Adrenal gland (tissue), 12 donors: ENCODE measurements around the gene BCL6. TPM values are rescaled to one million over a fixed set of nuclear protein-coding genes. Genes with fewer than 3 reads are reported as not detected.

ENCODE experiments used
- DNase-seq, 7 donors: peaks; one replicate each; pipeline ENCODE4 v3.0.0-alpha.2; 2019 to 2020
- H3K27ac ChIP-seq, 5 donors: fragments of 200-600 bp; sonication (generic) in 4 of 5; 1 replicate in 3 of 5; 2 replicates in 2 of 5; pipeline versions ENCODE4 v1.5.1 to v1.8.0; 2016 to 2020; ENCODE audit warnings: mild to moderate bottlenecking in 1 of 5
- H3K27me3 ChIP-seq: fragments of 200-600 bp; 2 replicates; pipeline ENCODE4 v1.8.0; 2021
- H3K36me3 ChIP-seq, 2 donors: fragments of 200-600 bp; replicated peaks in 1 of 2; 1 replicate in 1 of 2; 2 replicates in 1 of 2; pipeline versions ENCODE4 v1.5.1 to v1.8.0; 2018 to 2022
- H3K4me1 ChIP-seq, 2 donors: fragments of 200-600 bp; replicated peaks in 1 of 2; 1 replicate in 1 of 2; 2 replicates in 1 of 2; pipeline versions ENCODE4 v1.5.1 to v1.8.0; 2018 to 2021
- H3K4me3 ChIP-seq, 4 donors: fragments of 200-600 bp; sonication (generic) in 3 of 4; one replicate each; pipeline ENCODE4 v1.5.1; 2016 to 2018
- H3K9me3 ChIP-seq, 3 donors: fragments of 200-600 bp; sonication (generic) in 1 of 3; replicated peaks in 1 of 3; 1 replicate in 2 of 3; 2 replicates in 1 of 3; pipeline versions ENCODE4 v1.5.1 to v1.8.0; 2016 to 2021
- CTCF ChIP-seq, 6 experiments: fragments of 450-650 bp in 4 of 6; fragments of 200-600 bp in 2 of 6; sonication (generic) in 1 of 6; IDR thresholded peaks; 1 replicate in 5 of 6; 2 replicates in 1 of 6; pipeline versions ENCODE4 v1.5.1 to v1.8.0; 2016 to 2021; ENCODE audit warnings: antibody characterized with exemption in 6 of 6, mild to moderate bottlenecking in 2 of 6, moderate library complexity in 1 of 6
- POLR2A ChIP-seq, 2 donors: fragments of 450-650 bp; IDR thresholded peaks; one replicate each; pipeline ENCODE4 v1.6.1; 2017; ENCODE audit warnings: antibody characterized with exemption in 2 of 2, mild to moderate bottlenecking in 2 of 2, moderate library complexity in 1 of 2
- WGBS, 4 donors: extraction: QIAGEN DNeasy Blood & Tissue Kit in 2 of 4; methylation state at CpG; one replicate each; pipeline versions ENCODE4 v1.1.5 to v1.1.7; 2013 to 2017; 5-methylcytosine and 5-hydroxymethylcytosine counted together
- intact Hi-C, 2 donors: fragments of 100-400 bp; cut with DNase I; formaldehyde crosslinking; loops; one replicate each; pipeline versions ENCODE4 v1.14.1 to v1.15.0; 2022 to 2023
- polyA plus RNA-seq, 3 donors: library from polyadenylated mRNA; stranded (reverse); fragments of 200-250 nt in 2 of 3; fragments of 350-450 nt in 1 of 3; fragmentation: Illumina TruSeq in 1 of 3; extraction: RNeasy Lipid Tissue Mini Kit (QIAGEN cat#74804) in 1 of 3; gene quantifications; one replicate each; pipeline ENCODE4 v1.2.3, GENCODE V29; 2013 to 2014
- total RNA-seq, 9 donors: library from RNA; depleted of rRNA in 4 of 9; stranded (reverse); fragments of >200 nt in 4 of 9; fragments of 120-200 nt in 1 of 9; fragmentation: NEBNext Ultra II Directional in 1 of 9; extraction: Animal tissue kit (Norgen Biotek cat#: 25700) in 1 of 9; gene quantifications; one replicate each; pipeline versions ENCODE4 v1.1.0 to v1.2.4, GENCODE V29; 2013 to 2023
- donor health status: healthy with polysubstance abuse.
- donor health status: Bipolar disorder and iron deficiency.
- donor health status: DM: yes; HTN: yes; CAD: no.
- donor health status: DM: no; HTN: no; CAD: no.
- donor health status: DM: no; HTN: no; CAD: no.
- donor health status: DM: yes; HTN: yes; CAD: no.

Gene BCL6
- total and polyA plus RNA-seq, 12 donors, result 9.5 to 131 (median 79.8) TPM

- no peak overlapping the region for H3K4me3 ChIP-seq
- no peak overlapping the region for H3K27ac ChIP-seq
- no peaks in the 10 kb centered on the region for H3K36me3 ChIP-seq
- H3K27me3 ChIP-seq, result no peaks in the 10 kb centered on the region
- H3K9me3 ChIP-seq, result no peaks in the 10 kb centered on the region
- DNase-seq, result no peak
- H3K4me1 ChIP-seq, result no peaks in the 10 kb centered on the region
- intact Hi-C loops, result no loop called here
- WGBS, 4 donors, result 45 to 70% (median 67%) methylated on average over 3 of the region's 3 CpGs
- TF ChIP-seq POLR2A (IDR thresholded peaks at IDR 0.05), result no peak
- TF ChIP-seq CTCF (IDR thresholded peaks at IDR 0.05), result no peak
Measured at GRCh38 chr3:187694801-187695200, 50.5 kb downstream of the BCL6 start.

GRCh38 chr3:187693431-187693830, 51.8 kb downstream of the BCL6 start:
- no peak for TF ChIP-seq CTCF (IDR thresholded peaks at IDR 0.05)
- Histone ChIP-seq H3K27me3 (no peaks in the 10 kb centered on the region), H3K9me3 (no peaks in the 10 kb centered on the region), H3K36me3 (no peaks in the 10 kb centered on the region), H3K4me3 (no peak overlapping the region), H3K27ac (no peak overlapping the region), H3K4me1 (no peaks in the 10 kb centered on the region)
- DNase-seq, result no peak
- WGBS, 4 donors, result 93 to 100% (median 98%) methylated on average over 1 of the region's 1 CpG
- intact Hi-C loops, result no loop called here

GRCh38 chr3:187689984-187690383, 55.3 kb downstream of the BCL6 start:
- DNase-seq, result no peak
- H3K27ac ChIP-seq, result no peak overlapping the region
- H3K4me3 ChIP-seq, result no peak overlapping the region
- H3K9me3 ChIP-seq, result no peaks in the 10 kb centered on the region
- 54 to 79% (median 65%) methylated on average over 4 of the region's 4 CpGs for WGBS, 4 donors
- no peaks in the 10 kb centered on the region for H3K4me1 ChIP-seq
- no peaks in the 10 kb centered on the region for H3K27me3 ChIP-seq
- intact Hi-C loops, result no loop called here
- TF ChIP-seq CTCF (IDR thresholded peaks at IDR 0.05), result no peak
- TF ChIP-seq POLR2A (IDR thresholded peaks at IDR 0.05), result no peak
- no peaks in the 10 kb centered on the region for H3K36me3 ChIP-seq

GRCh38 chr3:187686621-187687273, 58.5 kb downstream of the BCL6 start:
- 88 to 94% (median 92%) methylated on average over 5 of the region's 5 CpGs for WGBS, 4 donors
- no peaks in the 10 kb centered on the region for H3K27me3 ChIP-seq
- no peak overlapping the region for H3K27ac ChIP-seq
- H3K4me1 ChIP-seq, result no peaks in the 10 kb centered on the region
- H3K4me3 ChIP-seq, result no peak overlapping the region
- no peak for DNase-seq
- H3K9me3 ChIP-seq, result no peaks in the 10 kb centered on the region
- H3K36me3 ChIP-seq, result no peaks in the 10 kb centered on the region
- TF ChIP-seq CTCF (IDR thresholded peaks at IDR 0.05) (no peak), POLR2A (IDR thresholded peaks at IDR 0.05) (no peak)
- intact Hi-C loops, result no loop called here
